B cell (primary cell): ENCODE results near the gene SLC39A13.

Experiments used
- EZH2 ChIP-seq: IDR thresholded peaks from 2 replicates; pipeline ENCODE4 v1.6.1; 2012; ENCODE audit warnings: borderline replicate concordance, low read depth, mild to moderate bottlenecking, moderate library complexity, low read length; ENCODE audit not compliant: insufficient read depth, poor library complexity, severe bottlenecking
- TF ChIP-seq, protein P1 (sequence below): fragments of 200-600 bp; IDR thresholded peaks from one replicate; pipeline ENCODE4 v1.8.0; 2022; ENCODE audit warnings: antibody characterized with exemption, mild to moderate bottlenecking

DNA sequence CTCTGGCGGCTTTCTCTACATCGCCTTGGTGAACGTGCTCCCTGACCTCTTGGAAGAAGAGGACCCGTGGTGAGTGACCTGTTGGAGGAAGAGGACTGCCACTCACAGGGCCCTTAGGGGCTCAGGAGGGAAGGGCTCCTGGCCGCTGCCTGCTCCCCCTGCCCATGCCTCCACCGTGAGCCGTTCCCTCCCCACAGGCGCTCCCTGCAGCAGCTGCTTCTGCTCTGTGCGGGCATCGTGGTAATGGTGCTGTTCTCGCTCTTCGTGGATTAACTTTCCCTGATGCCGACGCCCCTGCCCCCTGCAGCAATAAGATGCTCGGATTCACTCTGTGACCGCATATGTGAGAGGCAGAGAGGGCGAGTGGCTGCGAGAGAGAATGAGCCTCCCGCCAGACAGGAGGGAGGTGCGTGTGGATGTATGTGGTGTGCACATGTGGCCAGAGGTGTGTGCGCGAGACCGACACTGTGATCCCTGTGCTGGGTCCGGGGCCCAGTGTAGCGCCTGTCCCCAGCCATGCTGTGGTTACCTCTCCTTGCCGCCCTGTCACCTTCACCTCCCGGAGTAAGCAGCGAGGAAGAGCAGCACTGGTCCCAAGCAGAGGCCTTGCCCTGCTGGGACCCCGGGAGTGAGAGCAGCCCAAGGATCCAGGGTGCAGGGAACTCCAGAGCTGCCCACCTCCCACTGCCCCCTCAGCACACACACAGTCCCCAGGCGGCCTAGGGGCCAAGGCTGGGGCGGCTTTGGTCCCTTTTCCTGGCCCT, 6.9 kb downstream of the SLC39A13 start:
- no peak for TF ChIP-seq EZH2
- TF ChIP-seq, protein P1, sequence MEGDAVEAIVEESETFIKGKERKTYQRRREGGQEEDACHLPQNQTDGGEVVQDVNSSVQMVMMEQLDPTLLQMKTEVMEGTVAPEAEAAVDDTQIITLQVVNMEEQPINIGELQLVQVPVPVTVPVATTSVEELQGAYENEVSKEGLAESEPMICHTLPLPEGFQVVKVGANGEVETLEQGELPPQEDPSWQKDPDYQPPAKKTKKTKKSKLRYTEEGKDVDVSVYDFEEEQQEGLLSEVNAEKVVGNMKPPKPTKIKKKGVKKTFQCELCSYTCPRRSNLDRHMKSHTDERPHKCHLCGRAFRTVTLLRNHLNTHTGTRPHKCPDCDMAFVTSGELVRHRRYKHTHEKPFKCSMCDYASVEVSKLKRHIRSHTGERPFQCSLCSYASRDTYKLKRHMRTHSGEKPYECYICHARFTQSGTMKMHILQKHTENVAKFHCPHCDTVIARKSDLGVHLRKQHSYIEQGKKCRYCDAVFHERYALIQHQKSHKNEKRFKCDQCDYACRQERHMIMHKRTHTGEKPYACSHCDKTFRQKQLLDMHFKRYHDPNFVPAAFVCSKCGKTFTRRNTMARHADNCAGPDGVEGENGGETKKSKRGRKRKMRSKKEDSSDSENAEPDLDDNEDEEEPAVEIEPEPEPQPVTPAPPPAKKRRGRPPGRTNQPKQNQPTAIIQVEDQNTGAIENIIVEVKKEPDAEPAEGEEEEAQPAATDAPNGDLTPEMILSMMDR = no peak
